Posterior cingulate gyrus (tissue), 11 donors: ENCODE results near the gene LONP1.
"Not testable (repeated sequence)": the region's sequence is repeated elsewhere in the genome, so short reads cannot be mapped to it uniquely, and the experiment has no call there.

Experiments used
- DNase-seq, 10 donors: peaks; one replicate each; pipeline versions ENCODE4 v3.0.0 to v3.0.0-alpha.2; 2020 to 2021; ENCODE audit warnings: mixed read lengths in 3 of 10
- intact Hi-C: fragments of 100-400 bp; cut with DNase I; formaldehyde crosslinking; loops from one replicate; pipeline ENCODE4 v1.15.1; 2023

Gene LONP1

GRCh38 chr19:5719961-5720790 lies at the start of gene LONP1, which contains the start of gene CATSPERD:
LONP1 (minus strand) TSS chr19:5720146; CDS start chr19:5720132, 14 bp downstream.
CATSPERD (plus strand) TSS chr19:5720637; CDS start chr19:5720738, 101 bp downstream.
- intact Hi-C loops = loop anchor here (1.0 to 5.0 kb wide), 3 partner anchors 30 to 72 kb away; partner anchors contain the start of genes DUS3L, MICOS13 and RPL36

DNA sequence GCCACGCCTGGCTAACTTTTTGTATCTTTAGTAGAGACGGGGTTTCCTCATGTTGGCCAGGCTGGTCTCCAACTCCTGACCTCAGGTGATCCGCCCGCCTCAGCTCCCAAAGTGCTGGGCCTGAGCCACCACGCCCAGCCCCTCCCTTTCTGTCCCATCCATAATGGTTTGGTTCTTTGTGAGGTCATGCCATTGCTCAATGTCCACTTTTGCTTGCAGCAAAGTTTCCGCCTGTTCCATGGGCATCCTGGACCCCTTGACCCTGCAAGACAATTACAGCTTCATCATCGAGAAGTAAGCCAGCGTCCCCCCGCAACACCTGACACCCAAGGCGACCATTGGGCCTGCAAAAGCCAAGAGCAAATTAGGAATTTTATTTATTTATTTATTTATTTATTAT lies 48.0 kb upstream of the LONP1 start:
- no peak for DNase-seq
- intact Hi-C loops = no loop called here

More at GRCh38 chr19:5719961-5720790, at the start of gene LONP1, which contains the start of gene CATSPERD:
- DNase-seq = peak; percentile 96 to 100 (median 98)

DNA sequence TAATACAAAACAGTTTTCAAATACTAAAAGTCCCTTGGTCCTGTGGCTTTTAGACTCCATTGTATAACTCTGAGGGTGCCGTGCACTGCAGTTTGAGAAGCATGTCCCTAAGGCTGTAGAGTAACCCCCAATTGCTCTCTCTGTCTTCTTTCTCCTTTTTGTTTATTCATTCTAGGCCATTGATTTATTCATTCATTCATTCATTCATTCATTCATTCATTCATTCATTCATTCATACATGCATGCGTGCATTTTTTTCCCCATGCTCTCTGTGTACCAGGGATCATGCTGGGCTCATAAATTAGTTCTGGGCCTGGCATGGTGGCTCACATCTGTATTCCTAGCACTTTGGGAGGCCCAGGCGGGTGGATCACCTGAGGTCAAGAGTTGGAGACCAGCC lies 45.3 kb upstream of the LONP1 start:
- intact Hi-C loops = no loop called here
- DNase-seq = no peak

DNA sequence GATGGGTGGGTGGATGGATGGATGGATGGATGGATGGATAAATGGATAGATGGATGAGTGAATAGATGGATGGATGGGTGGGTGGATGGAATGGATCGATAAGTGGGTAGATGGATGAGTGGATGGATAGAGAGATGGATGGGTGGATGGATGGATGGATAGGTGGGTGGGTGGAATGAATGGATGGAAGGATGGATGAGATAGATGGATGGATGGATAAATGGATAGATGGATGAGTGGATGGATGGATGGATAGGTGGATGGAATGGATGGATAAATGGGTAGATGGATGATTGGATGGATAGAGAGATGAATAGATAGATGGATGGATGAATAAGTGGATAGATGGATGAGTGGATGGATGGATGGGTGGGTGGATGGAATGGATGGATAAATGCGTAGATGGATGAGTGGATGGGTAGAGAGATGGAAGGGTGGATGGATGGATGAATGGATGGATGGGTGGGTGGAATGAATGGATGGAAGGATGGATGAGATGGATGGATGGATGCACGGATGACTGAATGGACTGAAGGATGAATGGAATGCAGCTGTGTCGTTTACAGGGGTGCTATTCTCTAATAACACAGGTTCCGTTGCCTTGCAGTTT lies 42.8 kb upstream of the LONP1 start:
- DNase-seq = no peak
- intact Hi-C loops = no loop called here

DNA sequence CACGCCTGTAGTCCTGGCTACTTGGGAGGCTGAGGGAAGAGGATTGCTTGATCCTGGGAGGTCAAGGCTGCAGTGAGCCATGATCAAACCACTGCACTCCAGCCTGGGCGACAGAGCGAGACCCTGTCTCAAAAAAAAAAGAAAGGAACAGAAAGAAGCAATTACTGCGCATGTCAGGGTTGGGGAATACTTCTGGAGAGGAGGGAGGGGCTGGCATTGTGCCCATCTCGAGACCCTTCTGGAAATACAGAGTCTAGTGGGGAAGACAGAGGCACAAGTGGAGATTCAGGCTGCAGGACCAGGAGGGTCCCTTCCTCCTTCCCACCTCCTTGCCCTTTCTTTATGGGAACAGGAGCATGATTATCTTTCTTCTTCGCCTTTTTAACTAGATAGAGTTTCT lies 33.8 kb upstream of the LONP1 start:
- DNase-seq = no peak
- intact Hi-C loops = no loop called here

GRCh38 chr19:5751709-5752108 lies 31.8 kb upstream of the LONP1 start:
- intact Hi-C loops = no loop called here
- no peak for DNase-seq

- intact Hi-C loops = no loop called here
- DNase-seq = no peak
Observed at GRCh38 chr19:5749505-5749904, 29.6 kb upstream of the LONP1 start.

GRCh38 chr19:5748920-5749319 lies 29.0 kb upstream of the LONP1 start:
- intact Hi-C loops, DNase-seq: not testable (repeated sequence)

DNA sequence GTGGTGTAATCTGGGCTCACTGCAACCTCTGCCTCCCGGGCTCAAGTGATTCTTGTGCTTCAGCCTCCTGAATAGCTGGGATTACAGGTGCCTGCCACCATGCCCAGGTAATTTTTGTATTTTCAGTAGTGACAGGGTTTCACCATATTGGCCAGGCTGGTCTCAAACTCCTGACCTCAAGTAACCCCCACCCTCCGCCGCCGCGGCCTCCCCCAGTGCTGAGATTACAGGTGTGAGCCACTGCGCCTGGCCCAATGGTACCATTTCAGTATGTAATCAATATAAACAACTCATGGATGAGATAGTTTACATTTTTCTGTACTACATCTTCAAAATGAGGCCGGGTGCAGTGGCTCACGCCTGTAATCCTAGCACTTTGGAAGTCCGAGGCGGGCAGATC lies 25.1 kb upstream of the LONP1 start:
- DNase-seq, intact Hi-C loops: not testable (repeated sequence)

- no peak for DNase-seq
- intact Hi-C loops = no loop called here
Observed at GRCh38 chr19:5743630-5744029, 23.7 kb upstream of the LONP1 start.

DNA sequence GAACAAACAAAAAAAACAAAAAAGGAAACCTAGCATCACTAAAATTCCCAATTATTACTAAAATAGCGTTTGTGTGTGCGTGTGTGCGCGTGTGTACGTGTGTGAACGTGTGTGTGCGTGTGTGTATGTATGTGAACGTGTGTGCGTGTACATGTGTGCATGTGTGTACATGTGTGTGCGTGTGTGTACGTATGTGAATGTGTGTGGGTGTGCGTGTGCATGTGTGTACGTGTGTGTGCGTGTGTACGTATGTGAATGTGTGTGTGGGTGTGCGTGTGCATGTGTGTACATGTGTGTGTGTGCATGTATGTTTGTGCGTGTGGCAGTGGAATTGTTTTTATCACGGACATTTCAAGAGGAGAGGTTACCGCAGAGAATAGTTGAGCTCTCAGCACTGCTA lies 22.1 kb upstream of the LONP1 start:
- intact Hi-C loops = no loop called here
- no peak for DNase-seq

DNA sequence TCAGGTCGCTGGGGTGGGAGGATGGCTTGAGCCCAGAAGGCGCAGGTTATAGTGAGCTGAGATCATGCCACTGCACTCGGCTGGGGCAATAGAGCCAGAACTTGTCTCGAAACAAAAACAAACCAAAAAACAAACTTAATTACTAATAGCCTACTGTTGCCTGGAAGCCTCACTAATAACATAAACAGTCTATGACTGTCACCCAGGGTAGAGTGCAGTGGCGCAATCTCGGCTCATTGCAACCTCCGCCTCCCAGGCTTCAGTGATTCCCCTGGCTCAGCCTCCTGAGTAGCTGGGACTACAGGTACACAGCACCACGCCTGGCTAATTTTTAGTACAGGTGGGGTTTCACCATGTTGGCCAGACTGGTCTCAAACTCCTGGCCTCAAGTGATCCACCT lies 18.5 kb upstream of the LONP1 start:
- intact Hi-C loops = no loop called here
- DNase-seq = peak in 1 of 10 donors; percentile 29

DNA sequence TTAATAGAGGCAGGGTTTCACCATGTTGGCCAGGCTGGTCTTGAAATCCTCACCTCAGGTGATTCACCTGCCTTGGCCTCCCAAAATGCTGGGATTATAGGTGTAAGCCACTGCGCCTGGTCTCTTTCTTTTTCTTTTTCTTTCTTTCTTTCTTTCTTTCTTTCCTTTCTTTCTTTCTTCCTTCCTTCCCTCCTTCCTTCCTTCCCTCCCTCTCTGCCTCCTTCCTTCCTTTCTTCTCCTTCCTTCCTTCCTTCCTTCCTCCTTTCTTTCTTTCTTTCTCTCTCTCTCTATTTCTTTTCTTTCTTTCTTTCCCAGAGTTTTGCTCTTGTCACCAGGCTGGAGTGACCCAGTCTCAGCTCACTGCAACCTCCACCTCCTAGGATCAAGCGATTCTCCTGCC lies 13.2 kb upstream of the LONP1 start:
- intact Hi-C loops, DNase-seq: not testable (repeated sequence)

- intact Hi-C loops = no loop called here
Observed at GRCh38 chr19:5727453-5728050, 7.6 kb upstream of the LONP1 start.

GRCh38 chr19:5719274-5719960 lies 529 bp downstream of the LONP1 start:
- intact Hi-C loops = no loop called here
- no peak for DNase-seq

More at GRCh38 chr19:5727453-5728050, 7.6 kb upstream of the LONP1 start:
- DNase-seq = peak in 1 of 10 donors; percentile 6

DNA sequence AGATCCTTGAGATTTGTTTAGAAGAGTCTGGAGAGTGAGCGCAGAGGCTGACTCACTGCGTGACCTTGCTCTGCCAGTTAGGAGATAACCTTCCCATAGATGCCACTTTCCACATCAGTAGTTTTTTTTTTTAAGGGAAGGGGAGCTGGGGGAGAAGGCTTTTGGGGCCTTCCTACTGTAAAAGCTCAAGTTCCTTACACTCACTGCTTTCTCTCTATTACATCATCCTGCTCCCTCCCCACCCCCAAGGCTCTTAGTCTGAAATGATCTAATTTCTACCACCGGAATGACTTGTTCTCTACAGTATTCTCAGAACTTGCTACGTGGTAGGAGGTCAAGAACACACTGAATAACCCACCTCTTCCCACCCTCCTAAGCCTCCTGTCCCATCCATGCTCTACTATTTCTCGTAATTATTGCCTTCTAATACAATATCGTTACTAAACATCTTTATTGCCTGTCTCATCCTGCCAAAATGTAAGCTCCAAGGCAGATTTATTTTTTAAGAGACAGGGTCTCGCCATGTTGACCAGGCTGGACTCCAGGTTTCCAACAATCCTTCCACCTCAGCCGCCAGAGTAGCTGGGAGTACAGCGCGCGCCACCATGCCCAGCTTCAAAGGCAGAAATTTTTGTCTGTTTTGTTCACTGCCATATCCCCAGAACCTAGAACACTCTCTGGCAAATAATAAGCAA lies 1.2 kb downstream of the LONP1 start:
- intact Hi-C loops = no loop called here
- no peak for DNase-seq

GRCh38 chr19:5718037-5718578 lies 1.8 kb downstream of the LONP1 start:
- peak in 1 of 10 donors; percentile 39 for DNase-seq
- intact Hi-C loops = no loop called here

DNA sequence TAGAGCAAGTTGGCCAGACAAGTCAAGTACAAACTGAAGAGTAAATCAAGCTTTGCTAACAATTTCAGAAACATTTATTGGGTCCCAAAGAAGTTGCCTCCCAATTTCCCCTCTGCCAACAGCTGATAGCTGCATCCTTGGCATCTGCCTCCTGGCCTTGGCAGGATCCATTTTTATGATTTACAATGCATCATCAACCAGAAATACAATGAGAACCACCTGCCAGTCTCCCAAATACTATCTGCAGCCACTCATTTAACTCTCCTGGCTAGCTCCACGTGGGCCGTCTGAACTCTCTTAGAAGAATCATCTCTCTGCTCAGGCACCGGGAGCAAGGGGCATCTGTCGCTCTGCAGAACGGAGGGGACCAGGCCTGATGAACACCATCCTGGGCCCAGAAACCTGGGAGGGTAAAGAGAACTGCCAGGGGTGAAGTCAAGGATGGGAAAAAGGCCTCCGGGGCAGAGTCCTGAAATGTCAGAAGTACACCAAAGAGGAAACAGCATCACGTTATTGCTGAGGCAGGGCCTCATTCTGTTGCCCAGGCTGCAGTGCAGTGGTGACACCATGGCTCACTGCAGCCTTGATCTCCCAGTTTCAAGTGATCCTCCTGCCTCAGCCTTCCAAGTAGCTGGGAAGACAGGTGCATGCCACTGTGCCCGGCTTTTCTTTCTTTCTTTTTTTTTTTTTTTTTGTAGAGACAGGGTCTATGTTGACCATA lies 2.6 kb downstream of the LONP1 start:
- peak in 1 of 10 donors; percentile 31 for DNase-seq
- intact Hi-C loops = no loop called here

- intact Hi-C loops = no loop called here
- no peak for DNase-seq
Observed at GRCh38 chr19:5714816-5715215, 5.1 kb downstream of the LONP1 start.
